DMS153 treated with DMSO at 0.1 percent for 48 hours (cell line): ENCODE data around the gene MTG1.
"Not testable (repeated sequence)": the region's sequence is repeated elsewhere in the genome, so short reads cannot be mapped to it uniquely, and the experiment has no call there.

Experiments used
- DNase-seq: peaks from one replicate; lab custom pipeline; 2025; ENCODE audit not compliant: unreplicated experiment; lab: John Stamatoyannopoulos, UW

Gene MTG1

DNA sequence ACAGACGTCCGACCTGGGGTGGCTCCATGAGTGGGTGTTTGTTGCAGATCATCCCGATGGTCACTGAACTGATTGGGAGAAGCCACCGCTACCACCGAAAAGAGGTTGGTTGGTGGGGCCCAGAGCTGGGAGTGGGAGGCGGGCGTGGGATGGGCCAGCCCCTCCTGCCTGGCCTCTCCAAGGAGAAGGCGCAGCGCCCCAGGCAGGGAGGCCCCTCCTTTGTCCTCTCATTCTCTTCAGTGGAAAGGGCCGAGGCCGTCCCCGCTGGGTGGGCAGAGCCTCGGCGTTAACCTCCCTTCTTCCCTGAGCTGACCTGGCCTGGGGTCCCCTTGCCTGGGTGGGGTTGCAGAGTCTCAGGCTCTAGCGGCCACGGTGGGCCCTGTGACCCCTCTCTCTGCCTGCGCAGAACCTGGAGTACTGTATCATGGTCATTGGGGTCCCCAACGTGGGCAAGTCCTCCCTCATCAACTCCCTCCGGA is 5.2 kb downstream of the MTG1 start:
- DNase-seq: no peak

GRCh38 chr10:133400624-133401424 is 6.9 kb downstream of the MTG1 start:
- DNase-seq: no peak

DNA sequence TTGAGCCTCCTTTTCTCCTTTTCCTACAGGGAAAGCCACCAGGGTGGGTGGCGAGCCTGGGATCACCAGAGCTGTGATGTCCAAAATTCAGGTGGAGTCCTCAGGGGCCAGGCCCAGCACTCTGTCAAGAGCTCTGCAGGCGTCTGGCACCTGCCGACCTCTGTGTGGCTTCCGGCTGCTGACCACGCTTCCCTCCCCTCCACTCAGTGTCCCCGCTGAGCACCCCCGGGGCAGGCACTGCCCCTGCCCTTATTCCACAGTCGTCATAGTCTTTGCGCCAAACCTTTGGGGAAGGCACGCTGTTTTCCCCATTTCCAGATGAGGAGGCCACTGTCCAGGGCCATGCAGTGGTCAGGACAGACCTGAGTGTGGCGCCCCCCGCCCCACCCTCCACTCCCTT is 7.5 kb downstream of the MTG1 start:
- DNase-seq: no peak

DNA sequence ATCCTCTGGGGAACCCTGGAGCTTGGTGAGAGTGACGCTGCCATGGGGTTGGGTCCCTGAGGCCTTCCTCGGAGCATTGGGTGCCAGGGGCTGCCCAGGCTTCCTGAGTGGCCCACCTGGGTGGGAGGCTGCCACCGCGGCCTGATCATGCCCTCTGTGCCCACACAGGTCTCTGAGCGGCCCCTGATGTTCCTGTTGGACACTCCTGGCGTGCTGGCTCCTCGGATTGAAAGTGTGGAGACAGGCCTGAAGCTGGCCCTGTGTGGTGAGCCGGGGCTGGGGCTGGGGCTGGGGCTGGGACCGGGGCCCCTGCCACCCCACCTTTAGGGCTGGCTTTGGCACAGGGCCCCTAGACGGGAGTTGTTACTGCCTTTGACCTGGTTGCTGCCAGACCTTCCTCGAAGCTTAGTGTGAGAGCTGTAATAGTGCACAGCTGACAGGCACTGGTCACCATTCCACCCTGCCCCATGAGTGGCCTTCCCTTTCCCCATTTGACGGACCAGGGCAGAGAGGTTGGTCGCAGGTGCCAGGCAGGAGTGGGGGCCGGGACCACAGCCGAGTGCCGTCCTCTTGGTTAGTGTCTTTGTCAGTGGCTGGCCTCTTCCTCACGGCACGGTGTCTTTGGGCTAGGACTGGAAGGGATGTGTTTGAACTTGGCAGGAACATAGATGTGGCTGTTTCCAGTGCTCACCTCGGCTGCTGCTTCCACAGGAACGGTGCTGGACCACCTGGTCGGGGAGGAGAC is 8.2 kb downstream of the MTG1 start:
- DNase-seq: no peak

GRCh38 chr10:133403359-133403758 is 9.4 kb downstream of the MTG1 start:
- no peak for DNase-seq

DNA sequence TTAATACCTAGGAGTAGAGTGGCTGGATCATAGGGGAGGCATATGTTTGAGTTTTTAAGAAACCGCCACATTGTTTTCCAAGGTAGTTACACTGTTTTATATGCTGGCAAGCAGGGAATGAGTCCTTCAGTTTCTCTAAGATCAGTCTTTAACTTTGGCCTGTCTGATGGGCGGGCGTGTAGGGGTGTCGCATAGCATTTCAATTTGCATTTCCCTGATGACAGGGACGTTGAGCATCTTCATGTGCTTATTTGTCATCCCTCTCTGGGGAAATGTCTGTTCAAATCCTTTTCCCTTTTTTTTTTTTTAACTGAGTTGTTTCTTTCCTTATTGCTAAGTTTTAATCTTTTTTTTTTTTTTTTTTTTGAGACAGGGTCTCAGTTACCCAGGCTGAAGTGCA is 9.8 kb downstream of the MTG1 start:
- DNase-seq: no peak

GRCh38 chr10:133405272-133405671 is 11.3 kb downstream of the MTG1 start:
- no peak for DNase-seq

- DNase-seq: no peak
Observed at GRCh38 chr10:133405844-133406527, 12.0 kb downstream of the MTG1 start.

DNA sequence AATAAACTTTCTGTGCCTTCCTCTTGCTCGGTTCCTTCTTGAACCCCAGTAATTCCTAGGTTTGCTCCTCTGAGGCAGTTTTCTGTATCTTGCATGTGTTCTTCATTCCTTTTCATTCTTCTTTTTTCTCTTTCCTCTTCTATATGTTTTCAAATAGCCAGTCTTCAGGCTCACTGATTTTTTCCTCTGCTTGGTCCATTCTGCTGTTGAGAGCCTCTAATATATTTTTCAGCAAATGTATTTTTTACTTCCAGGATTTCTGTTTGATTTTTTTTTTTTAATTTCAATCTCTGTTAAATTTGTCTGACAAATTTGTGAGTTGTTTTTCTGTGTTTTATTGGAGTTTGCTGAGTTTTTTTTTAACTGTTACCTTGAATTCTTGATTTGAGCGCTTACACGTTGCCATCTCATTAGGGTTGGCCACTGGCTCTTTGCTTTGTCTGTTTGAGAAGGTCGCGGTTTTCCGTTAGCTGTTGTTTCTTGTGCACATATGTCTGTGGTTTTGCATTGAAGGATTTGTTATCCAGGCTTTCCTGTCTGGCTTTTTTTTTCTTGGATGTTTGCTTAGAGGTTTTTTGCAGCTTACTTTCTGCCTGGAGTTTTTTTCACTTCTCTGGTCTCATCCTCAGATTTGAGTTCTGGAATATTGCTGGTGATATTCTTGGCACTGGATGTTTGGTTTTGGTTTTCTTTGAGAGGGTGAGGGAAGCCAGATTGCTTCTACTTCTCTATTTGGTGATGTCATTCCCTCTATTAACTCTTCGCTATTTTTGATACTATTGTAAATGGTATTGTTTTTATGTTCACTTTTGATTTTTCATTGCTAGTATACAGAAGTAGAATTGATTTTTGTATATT is 17.8 kb downstream of the MTG1 start:
- DNase-seq: no peak

- no peak for DNase-seq
Observed at GRCh38 chr10:133412381-133412711, 18.4 kb downstream of the MTG1 start.

- DNase-seq: not testable (repeated sequence)
Observed at GRCh38 chr10:133414401-133414800, 20.4 kb downstream of the MTG1 start.

DNA sequence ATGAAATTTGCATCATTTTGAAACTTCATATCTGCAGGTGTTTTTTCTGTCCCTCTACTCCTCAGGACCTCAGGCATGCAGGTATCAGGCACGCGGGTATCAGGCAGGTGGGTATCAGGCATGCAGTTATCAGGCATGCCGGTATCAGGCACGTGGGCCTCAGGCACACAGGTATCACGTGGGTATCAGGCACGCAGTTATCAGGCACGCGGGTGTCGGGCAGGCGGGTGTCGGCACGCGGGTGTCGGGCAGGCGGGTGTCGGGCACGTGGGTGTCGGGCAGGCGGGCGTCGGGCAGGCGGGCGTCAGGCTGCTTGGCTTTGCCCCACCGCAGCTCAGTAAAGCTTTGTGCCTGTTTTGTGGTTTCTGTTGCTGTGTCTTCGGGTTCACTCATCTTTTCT is 21.8 kb downstream of the MTG1 start:
- DNase-seq: no peak

GRCh38 chr10:133418289-133418993 is 24.5 kb downstream of the MTG1 start:
- no peak for DNase-seq

GRCh38 chr10:133419211-133419950 is 25.4 kb downstream of the MTG1 start:
- no peak for DNase-seq

DNA sequence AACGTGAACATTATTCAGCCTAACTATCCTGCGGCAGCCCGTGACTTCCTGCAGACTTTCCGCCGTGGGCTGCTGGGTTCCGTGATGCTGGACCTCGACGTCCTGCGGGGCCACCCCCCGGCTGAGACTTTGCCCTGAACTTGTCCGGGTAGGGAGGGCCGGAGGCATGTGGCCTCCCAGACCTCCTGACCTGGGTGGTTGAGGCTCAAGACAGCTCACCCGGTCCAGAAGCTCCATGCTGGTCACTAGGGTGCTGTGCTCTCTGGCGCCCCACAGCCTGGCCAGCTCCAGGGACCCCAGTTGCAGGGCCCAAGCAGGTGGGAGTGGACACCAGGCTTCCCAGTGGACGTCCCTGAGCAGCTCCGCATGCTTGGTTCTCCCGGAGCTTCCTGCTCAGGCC is 26.1 kb downstream of the MTG1 start:
- no peak for DNase-seq

GRCh38 chr10:133420579-133420978 is 26.6 kb downstream of the MTG1 start:
- no peak for DNase-seq

GRCh38 chr10:133421336-133422222 is 27.6 kb downstream of the MTG1 start:
- no peak for DNase-seq

GRCh38 chr10:133422223-133422806 is 28.4 kb downstream of the MTG1 start:
- no peak for DNase-seq
